T-helper 22 cell (primary cell): ENCODE data around the gene CRTC3.
"Not testable (repeated sequence)": the region's sequence is repeated elsewhere in the genome, so short reads cannot be mapped to it uniquely, and the experiment has no call there.

Experiments
- DNase-seq: peaks from one replicate; pipeline ENCODE4 v3.0.0-alpha.2; 2020; ENCODE audit warnings: low read depth

CRTC3 gene

DNA sequence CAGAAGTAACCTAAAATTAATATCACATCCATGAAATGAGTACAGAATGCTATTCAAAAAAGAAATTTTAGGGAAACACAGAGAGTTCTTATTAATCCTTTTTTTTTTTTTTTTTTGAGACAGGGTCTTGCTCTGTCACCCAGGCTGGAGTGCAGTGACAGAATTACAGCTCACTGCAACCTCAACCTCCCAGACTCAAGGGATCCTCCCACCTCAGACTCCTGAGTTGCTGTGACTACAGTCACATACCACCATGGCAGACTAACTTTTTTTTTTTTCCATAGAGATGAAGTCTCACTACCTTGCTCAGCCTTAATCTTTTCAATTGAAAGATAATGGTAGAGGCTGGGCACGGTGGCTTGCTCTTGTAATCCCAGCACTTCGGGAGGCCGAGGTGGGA, 6.3 kb upstream of the CRTC3 start:
- no peak for DNase-seq

DNA sequence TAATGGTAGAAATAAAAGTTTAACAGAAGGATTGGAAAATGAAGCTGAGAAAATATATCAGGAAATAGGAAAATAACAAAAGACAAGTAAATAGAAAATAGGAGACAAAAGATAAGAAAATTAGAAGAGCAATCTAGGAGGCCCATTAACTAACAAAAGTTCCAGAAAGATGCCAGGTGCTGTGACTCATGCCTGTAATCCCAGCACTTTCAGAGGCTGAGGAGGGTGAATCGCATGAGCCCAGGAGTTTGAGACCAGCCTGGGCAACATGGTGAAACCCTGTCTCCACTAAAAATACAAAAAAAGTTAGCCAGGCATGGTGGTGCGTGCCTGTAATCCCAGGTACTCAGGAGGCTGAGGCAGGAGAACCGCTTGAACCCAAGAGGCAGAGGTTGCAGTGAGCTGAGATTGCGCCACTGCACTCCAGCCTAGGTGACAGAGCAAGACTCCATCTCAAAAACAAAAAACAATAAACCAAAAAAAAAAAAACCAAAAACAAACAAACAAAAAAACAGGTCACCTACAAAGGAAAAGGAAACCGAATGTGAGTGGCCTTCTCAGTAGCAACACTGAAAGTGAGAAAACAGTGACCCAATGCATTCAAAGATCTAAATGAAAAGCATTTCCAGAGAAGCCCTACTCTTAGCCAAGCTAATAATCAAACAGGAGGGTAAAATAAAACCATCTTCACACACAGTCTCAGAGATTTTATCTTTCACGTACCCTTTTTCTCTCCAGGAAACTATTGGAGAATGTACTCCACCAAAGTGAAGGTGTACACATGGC, 5.5 kb upstream of the CRTC3 start:
- DNase-seq = not testable (repeated sequence)

DNA sequence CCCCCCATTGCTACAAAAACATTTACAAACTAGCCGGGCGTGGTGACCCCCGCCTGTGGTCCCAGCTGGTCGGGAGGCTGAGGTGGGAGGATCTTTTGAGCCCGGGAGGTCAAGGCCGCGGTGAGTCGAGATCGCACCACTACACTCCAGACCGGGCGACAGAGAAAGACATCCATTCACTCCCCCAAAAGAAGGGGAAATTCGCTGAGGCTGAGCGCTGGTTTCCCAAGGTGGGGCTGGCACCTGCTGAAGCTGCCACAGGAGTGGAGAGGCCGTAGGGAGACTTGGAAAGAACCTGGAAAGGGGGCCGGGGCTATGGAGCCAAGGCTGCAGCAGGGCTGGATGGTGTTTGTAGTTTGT, 732 bp upstream of the CRTC3 start:
- no peak for DNase-seq

DNA sequence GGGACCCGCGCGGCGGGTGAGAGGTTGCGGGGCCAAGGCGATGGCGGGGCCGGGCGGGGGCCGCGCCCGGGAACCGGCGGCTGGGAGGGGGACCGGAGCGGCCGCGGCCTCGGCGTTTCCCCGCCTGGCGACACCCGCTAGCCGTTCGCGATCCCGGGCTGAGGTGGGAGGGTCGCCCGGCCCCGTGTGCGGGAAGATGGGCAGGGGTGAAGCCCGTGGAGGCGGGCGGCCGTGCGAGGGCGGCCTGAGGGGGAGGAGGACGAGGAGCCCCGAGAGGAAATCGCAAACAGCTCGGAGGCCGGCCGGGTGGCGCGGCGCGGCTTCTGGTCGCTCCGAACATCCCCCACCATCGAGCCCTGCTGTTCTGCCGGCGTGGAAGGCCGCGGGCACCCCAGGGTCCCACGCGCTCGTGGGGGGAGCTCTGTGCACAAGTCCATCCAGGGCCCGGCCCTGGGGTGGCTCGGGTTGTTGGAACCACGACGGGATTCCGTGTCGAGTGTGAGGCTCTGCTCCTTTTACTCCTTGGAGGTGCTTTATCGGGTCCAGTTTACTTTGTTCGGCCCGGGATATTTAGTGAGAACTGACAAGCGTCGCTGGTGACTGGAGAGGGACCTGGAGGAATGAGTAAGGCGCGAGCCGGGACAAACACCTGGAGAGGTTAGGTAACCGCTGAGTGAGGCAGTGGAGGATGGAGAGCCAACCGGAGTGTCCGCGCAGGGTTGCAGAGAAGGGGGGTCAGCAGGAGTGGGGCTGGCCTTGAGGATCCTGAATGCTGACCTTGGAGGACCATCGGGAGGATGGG, 728 bp downstream of the CRTC3 start:
- peak; percentile 2 for DNase-seq

DNA sequence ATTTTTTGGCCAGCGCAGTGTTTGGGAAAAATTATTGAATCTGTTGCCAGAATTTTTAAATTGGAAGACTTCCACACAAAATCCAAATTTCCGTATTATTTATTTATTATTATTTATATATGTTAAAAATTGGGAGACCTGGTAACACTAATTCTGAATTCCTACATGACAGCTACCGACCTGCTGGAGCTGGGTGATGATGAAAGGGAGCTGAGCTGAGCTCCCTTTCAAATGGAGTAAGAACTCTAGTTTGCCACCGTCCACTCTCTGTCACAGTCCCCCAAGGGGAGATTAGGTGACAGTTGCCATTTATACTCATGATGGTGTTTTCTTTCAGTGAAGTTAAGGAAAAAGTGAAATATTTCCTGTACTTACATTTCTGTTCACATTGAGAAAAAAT, 1.4 kb downstream of the CRTC3 start:
- DNase-seq = no peak

DNA sequence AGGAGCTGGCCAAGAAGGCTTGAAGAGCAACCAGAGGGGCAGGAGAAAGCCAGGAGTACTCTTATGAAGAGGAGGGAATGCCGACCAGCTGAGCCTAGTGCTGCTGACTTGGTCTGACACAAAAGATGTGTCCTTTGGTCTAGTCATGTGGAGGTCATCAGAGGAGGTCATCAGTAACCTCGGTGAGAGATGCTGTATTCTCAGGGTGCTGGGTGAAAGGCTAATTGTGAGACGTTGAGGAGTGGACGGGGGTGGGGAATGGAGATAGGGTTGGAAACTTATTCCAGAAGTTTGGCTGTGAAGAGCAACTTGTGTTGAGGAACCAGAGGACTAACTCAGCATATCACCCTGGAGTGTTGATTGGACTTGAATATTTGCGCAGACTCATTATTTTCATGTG, 5.5 kb downstream of the CRTC3 start:
- no peak for DNase-seq

DNA sequence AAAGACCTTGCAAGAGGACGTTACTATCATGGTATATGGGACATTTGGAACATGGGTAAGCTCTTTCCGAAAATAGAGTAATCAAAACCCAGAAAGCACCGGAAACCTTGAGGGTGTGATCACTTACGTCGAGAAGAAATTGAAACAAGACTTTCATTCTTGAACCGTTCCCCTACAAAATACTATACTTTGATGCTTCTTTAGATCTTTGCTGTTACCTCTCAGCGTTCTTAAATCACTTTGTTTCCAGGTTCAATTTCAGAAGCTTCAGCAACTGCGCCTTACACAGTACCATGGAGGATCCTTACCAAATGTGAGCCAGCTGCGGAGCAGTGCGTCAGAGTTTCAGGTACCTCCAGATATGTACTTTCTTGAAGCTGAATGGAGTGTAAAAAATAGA, 10.1 kb downstream of the CRTC3 start:
- DNase-seq = no peak

DNA sequence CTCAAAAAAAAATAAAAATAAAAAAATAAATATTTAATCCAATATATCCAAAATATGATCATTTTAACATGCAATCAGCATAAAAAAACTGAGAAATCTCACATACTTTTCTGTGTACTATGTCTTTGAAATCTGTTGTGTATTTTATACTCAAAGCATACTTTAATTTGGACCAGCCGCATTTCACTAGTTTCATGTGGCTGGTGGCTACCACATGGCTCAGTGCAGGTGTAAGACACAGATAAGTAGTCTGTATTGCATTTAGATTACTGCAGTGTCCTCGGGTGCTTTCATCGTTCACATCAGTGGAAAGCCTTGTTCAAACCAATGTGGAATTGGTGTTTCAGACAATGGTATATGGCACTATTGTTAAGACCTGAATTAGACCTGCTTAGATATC, 11.0 kb downstream of the CRTC3 start:
- DNase-seq = no peak

DNA sequence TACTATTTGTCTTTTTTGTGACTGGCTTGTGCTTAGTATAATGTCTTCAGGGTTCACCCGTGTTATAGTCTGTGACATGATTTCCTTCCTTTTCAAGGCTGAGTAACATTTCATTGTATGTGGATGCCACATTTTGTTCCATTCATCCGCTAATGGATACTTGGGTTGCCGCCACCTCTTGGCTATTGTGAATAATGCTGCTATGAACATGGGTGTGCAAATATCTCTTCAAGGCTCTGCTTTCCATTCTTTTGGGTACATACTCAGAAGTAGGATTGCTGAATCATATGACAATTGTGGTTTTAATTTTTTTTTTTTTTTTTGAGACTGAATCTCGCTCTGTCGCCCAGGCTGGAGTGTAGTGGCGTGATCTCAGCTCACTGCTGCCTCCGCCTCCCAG, 15.4 kb downstream of the CRTC3 start:
- DNase-seq = no peak

DNA sequence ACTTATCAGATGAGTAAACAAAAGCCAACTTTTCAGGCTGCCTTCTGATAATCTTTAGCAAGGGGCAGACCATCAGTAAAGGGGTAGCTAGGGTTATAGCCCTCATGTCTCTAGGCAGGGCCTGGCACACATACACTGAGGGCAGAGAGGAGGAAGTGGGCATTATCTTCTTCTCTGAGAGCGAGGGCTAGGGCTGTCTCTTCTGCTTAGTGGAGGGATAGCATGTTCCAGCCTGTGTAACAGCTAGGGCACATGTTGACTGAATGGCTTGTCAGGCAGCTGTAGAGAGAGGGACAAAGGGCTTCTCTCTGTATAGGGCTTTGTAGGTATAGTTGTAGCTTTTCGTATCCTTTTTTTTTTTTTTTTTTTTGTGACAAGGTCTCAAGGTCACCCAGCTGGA, 17.8 kb downstream of the CRTC3 start:
- DNase-seq = no peak

DNA sequence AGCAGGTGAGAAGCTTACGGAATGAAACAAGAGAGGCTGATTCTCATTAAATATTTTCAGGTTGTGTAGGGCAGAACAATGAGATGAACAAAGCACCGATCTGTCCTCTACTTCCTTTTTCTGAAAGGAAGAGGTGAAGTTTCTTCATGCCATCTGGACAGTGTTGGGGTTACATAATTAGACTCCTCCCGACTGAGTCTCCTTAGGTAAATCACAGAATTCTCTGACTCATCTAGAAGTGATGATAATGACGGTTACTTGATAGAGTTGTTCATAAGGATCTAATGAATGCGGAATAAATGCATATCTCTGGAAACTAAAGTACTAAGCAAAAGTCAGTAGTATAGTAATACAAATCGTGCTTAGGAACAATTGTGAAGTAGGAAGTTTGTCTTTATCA, 21.2 kb downstream of the CRTC3 start:
- DNase-seq = no peak

DNA sequence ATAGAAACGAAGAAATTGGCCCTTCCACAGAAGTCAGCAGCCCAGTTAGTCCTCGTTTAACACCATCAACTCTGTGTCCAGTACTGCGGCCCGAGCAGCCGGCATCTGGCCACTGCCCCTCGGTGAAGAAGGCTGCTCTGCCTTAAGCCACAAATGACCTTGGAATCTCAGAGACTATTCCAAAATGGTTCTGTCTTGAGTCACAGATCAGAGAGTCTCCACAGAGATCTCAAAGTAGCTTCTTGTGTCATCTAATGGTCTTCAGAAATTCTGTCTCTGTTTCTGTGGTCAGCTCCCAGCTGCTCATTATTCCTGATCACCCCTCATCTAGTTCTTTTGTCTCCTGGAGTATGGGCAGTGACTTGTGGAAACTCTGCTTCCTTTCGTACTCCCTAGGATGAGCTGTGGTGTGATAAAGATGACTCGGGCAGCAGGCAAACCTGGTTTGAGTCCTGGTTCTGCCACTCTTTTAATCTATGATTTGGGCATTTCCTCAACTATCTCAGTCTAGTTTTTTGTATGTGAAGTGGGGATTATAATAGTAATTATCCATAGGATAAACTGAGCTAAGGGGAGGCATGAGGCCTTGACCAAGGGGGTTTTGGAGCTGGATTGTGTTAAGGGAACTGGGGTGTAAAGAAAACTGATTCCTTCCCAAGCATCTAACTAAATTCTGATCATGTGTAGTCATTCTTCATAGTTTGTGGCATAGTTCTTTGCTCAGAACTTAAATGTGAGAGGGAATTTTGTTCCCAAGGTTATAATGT, 22.6 kb downstream of the CRTC3 start:
- DNase-seq = no peak

DNA sequence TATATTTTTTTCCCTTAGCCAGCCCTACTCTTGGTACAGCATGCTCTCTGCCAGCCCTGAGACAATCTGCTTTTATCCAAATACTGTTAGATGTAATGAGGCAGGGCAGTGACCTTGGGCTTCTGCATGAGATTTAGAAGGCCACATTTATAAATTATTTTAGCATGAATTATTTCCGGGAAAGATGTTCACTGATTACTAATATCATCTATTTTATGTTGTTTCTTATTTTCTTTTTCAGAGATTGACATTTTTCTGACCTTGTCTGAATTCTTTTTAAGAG, 23.1 kb downstream of the CRTC3 start:
- no peak for DNase-seq

DNA sequence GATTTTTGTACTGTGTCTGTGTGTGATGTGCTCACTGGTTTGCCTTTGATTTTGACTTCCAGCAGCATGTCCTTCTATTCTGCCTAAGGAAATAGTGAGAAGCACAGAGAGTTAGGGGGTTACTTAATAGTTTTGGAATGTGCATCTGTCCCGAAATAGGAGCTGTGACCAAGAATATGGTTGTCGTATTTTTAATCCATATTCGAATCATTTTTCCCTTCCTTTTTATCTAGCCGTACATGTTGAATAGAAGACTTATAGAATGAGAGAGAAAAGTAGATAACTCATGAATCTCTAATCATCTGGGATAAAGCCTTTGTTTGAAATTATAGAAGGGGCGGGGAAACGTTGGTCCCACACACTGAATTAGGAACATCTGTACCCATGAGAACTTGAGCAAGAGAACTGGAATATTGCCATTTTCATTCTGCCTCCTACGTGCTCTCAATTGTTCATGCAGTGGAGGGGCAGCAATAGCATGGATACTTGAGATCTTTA, 23.6 kb downstream of the CRTC3 start:
- no peak for DNase-seq

DNA sequence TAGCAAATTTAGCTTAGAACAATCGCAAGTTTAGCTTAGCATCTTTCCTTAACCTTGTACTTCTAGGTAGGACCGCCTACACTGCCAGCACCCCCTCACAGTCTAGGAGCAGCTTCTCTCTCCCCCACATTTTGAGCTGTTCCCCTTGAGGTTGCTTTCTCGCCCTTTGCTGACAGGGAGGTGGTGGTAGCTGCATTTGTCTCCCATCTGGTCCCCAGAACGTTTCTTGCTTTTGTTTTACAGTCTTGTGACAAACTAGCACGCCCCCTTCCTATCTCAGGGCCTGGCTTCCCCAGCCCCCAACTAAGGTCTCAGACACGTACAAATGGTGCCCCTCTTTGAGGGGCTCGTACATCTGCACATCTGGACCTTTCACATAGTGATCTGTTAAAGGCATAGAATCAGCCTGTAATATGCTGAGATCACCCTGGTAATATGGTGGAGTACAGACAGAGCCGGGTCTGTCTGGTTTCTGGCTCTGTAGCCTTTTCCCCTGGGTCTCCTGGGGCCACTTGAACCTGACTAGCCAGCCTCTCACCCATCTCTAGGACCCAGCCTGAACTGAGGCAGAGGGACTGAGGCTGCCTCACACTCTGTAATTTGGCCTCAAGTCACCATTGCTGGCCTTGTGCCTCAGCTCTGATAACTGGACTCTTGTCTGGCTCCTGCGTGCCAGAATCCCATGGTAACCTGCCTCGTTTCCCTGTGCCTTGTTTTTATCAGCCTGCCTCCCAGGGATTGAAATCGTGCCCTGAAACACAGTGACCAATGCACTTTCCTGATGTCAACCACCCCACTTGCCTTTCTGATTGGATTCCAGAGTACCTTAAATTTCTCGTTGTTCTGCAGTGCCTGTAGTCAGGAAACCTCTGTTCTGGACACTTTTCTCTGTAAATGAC, 27.7 kb downstream of the CRTC3 start:
- DNase-seq = no peak

DNA sequence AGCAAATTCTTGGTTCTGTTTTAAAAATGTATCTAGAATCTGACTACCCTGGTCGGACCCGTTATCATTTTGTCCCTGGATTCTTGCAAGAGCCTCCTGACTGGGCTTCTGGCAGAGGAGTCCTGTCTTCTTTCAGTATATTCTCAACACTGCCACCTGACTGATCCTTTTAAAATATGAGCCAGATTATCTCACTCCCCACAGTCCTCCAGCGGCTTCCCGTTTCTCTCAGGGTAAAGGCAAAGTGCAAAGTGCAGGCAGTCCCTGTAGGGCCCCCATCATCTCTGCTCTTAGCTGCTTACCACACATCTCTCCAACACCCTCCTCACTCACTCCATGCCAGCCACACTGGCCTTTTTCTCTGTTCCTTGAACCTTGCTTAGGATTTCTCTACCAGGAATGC, 28.4 kb downstream of the CRTC3 start:
- no peak for DNase-seq

DNA sequence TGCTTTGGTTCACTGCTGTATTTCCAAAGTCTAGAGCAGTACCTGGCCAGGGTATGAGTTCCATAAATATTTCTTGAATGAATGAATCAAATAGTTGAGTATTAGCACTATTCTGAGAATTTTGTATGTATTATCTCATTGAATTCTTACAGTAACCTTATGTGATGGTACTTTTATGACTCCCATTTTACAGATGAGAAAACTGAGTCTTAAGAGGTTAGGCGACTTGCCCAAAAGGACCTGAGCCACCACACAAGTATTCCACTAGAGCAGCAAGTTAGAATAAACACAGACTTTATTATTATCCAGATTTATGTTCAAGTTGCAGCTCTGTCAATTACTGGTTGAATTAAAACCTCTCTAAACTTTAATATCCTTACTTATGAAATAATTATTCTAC, 29.4 kb downstream of the CRTC3 start:
- DNase-seq = no peak

DNA sequence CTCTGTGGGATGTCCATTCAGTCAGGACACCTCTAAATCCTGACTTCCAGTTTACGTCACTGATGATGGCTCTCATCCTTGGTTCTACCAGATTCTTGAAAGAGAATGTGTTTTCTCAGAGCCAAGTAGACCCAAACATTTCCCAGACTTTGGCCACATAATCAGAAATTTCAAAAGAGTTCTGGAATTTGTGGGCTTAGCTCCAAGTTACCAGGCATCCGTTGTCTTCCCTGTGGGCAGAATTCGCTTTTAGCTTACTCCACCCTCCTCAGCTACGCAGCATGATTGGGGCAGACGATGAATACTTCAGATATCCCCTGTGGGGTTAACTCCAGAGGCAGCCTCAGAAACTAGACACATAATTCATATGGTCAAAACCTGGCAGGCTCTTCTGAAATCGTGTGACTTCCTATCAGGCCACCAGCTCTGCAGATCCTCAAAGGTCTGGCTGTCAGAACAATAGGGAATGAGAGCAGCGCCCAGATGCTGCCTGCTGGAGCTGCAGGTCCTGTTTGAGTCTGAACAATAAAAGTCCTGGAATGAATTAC, 30.6 kb downstream of the CRTC3 start:
- no peak for DNase-seq

DNA sequence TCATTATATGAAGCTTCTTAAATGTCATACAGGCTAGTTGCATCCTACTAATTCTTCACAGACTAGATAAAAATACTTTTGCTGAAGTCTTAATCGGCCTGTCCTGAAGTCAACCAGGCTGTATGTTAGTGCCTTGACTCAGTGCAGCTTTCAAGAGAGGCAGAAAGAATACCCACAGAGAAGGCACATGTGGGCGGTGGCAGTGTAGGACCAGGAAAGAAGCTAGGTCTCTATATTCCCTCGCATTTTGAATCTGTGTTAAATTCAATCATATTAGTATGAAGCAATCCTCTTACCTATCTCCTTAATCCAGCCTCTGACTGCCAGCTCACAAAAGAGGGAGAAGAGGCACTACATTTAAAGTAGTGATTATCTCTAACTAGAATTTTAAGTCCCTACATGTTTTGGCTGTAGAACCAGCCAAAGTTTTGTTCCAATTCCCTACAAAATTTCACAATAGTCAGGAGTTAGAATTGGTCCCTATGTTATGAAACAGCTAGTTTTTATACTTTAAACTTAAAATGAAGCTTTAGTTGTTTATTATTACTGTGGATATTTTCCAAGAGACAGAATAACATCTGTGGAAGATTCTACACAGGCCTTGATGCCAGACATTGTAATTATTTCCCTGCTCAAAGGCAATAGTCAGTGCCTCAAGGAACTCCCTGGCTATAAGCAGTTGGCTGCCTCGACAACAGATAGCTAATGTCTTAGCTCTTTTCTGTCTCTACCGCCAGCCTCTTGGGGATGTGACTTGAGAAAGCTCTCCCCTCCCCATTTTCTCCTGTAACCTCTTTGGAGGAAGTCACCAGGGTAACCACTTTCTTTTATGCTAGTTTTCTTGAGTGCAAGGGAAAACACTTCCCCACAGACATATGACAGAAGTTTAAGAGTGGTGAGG, 31.9 kb downstream of the CRTC3 start:
- DNase-seq = no peak

DNA sequence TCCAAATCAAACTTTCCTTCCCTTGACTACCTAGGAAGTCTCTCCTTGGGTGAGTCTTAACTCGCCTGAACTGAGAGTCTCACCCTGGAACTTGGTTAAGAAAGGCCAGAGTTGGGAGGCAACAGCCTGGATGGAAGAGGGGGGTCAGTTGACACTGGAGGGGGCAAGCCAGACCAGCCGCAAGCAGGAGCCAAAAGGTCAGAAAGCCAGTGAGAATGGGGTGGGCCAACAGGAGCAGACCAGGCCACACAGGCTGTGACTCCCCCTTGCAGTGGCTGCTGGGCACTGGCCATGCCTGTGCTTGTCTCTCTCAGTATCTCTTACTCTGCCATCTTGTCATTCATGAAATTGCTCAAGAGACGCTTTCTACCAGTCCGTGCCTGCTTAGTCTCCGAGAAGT, 32.9 kb downstream of the CRTC3 start:
- no peak for DNase-seq

DNA sequence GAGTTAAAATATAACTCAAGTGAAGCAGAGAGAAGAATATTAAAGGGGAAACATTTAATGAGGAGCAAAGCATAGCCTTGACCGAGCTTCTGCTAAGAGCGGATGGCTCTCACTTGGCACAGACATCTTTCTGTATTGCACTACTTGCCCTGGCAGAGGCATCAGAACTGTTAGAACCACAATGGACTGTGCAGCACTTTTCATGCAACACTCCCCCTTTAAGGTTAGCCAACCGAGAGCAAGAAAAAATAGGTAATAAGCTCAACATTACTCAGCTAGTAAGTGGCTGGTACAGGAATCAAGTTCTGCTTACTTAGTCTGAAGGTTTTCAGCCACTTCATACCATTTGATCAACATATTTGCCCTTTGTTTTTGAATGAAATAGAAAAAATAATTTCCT, 33.7 kb downstream of the CRTC3 start:
- no peak for DNase-seq
